GM12864 (cell line): ENCODE results near the gene POLN.
"Not testable (repeated sequence)": the region's sequence is repeated elsewhere in the genome, so short reads cannot be mapped to it uniquely, and the experiment has no call there.

Experiments
- DNase-seq: peaks from one replicate; pipeline ENCODE4 v3.0.0-alpha.2; 2011; ENCODE audit warnings: low read depth
- H3K4me3 ChIP-seq: 2 replicates; pipeline ENCODE4 v1.5.1; 2011; ENCODE audit warnings: mild to moderate bottlenecking, low read depth, low read length, control low read depth
- TF ChIP-seq, protein P1 (sequence below): IDR thresholded peaks from 2 replicates; pipeline ENCODE4 v1.5.1; 2011; ENCODE audit warnings: low read depth, mild to moderate bottlenecking, moderate library complexity, low read length, control low read depth, inconsistent platforms; ENCODE audit errors: missing control alignments

POLN gene

GRCh38 chr4:2168469-2169319 lies 73.2 kb downstream of the POLN start:
- TF ChIP-seq, protein P1, sequence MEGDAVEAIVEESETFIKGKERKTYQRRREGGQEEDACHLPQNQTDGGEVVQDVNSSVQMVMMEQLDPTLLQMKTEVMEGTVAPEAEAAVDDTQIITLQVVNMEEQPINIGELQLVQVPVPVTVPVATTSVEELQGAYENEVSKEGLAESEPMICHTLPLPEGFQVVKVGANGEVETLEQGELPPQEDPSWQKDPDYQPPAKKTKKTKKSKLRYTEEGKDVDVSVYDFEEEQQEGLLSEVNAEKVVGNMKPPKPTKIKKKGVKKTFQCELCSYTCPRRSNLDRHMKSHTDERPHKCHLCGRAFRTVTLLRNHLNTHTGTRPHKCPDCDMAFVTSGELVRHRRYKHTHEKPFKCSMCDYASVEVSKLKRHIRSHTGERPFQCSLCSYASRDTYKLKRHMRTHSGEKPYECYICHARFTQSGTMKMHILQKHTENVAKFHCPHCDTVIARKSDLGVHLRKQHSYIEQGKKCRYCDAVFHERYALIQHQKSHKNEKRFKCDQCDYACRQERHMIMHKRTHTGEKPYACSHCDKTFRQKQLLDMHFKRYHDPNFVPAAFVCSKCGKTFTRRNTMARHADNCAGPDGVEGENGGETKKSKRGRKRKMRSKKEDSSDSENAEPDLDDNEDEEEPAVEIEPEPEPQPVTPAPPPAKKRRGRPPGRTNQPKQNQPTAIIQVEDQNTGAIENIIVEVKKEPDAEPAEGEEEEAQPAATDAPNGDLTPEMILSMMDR = no peak
- H3K4me3 ChIP-seq = no peak overlapping the region
- DNase-seq = no peak

- no peak for DNase-seq
- no peak overlapping the region for H3K4me3 ChIP-seq
- TF ChIP-seq, protein P1 = no peak
Observed at GRCh38 chr4:2166253-2166652, 75.7 kb downstream of the POLN start.

- DNase-seq = no peak
- H3K4me3 ChIP-seq = no peak overlapping the region
- TF ChIP-seq, protein P1 = no peak
Observed at GRCh38 chr4:2165391-2165790, 76.5 kb downstream of the POLN start.

GRCh38 chr4:2163311-2163821 lies 78.6 kb downstream of the POLN start:
- TF ChIP-seq, protein P1 = no peak
- DNase-seq = no peak
- H3K4me3 ChIP-seq = no peak overlapping the region

DNA sequence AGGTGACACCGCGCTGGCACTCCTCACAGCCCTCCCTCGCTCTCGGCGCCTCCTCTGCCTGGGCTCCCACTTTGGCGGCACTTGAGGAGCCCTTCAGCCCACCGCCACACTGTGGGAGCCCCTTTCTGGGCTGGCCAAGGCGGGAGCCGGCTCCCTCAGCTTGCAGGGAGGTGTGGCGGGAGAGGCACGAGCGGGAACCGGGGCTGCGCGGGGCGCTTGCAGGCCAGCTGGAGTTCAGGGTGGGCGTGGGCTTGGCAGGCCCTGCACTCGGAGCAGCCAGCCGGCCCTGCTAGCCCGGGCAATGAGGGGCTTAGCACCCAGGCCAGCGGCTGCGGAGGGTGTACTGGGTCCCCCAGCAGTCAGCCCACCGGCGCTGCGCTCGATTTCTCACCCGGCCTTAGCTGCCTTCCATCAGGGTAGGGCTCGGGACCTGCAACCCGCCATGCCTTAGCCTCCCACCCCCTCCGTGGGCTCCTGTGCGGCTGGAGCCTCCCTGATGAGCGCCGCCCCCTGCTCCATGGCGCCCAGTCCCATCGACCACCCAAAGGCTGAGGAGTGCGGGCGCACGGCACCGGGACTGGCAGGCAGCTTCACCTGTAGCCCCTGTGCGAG lies 80.7 kb downstream of the POLN start:
- not testable (repeated sequence) for H3K4me3 ChIP-seq, DNase-seq

- TF ChIP-seq, protein P1 = no peak
- no peak for DNase-seq
- H3K4me3 ChIP-seq = no peak overlapping the region
Observed at GRCh38 chr4:2159931-2160330, 82.0 kb downstream of the POLN start.

DNA sequence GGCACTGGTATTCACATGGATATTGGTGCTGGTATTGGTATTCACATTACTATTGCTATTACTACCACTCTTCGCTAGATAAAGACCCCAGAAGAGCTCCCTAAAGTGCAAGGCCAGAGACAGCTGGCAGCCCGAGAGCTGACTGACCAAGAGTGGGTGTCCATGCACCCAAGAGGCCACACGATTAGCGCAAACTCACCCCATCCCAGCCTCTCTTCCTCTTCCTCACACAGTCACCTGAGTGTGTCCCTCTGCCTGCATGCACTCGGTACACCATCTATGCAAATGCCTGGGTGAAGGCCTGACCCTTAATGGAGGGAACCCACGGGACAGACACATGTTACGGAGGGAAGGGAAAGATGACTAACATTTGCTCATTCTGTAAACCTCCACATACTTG lies 86.7 kb downstream of the POLN start:
- DNase-seq = no peak
- TF ChIP-seq, protein P1 = no peak
- H3K4me3 ChIP-seq = no peak overlapping the region
